HG03280 (cell line): ENCODE data around the gene RAB37.

ENCODE experiments used
- ATAC-seq: cut with Tn5 transposase; IDR thresholded peaks from one replicate; pipeline ENCODE4 v1.9.1; 2021; ENCODE audit warnings: mild to moderate bottlenecking, moderate library complexity; ENCODE audit not compliant: unreplicated experiment

The RAB37 gene

DNA sequence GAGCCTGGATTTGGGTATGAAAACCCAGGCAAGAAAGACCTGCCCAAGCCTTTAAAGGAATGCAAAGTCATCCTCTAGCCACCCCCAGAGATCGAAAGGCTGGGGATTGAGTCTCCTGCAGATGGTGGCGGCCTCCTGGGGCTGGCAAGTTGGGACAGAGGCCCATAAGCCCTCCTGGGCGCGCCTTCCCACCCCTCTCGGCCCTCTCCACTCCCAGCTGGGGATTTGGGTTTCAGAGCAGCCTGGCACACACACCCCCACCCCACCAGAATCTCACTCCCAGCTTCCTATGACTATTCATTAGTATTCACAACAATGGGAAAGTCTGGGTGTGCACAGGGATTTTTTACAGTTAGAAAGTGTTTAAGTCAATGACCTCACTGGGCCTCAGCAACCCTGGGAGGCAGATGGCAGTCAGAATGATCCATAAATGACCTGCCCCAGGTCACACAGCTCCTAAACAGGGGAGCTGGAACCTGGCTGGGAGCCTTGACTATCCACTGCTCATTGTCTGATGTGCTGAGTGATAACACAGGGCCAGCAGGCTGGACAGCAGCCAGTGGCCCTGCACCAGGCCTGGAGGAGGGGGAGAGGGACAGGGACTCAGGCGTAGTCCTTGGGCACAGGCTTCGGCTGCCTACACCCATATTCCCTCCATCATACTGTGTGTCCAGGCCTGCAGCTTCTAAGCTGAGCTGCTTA is 23.5 kb downstream of the RAB37 start:
- no peak for ATAC-seq

- ATAC-seq = no peak
These were observed 24.4 kb downstream of the RAB37 start for GRCh38 chr17:74761419-74761818.

DNA sequence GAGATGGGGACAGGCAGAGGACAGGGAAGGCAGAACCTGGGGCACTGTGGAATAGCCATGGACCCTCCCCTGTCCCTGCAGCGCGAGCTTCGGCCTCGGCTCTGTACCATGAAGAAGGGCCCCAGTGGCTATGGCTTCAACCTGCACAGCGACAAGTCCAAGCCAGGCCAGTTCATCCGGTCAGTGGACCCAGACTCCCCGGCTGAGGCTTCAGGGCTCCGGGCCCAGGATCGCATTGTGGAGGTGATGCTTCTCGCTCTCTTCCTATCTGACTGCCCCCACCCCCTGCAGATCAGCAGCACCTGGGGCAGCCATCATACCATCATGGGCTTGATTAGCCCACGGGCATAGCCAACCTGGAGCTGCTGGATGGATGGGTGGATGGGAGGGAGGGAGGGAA is 24.9 kb downstream of the RAB37 start:
- no peak for ATAC-seq

DNA sequence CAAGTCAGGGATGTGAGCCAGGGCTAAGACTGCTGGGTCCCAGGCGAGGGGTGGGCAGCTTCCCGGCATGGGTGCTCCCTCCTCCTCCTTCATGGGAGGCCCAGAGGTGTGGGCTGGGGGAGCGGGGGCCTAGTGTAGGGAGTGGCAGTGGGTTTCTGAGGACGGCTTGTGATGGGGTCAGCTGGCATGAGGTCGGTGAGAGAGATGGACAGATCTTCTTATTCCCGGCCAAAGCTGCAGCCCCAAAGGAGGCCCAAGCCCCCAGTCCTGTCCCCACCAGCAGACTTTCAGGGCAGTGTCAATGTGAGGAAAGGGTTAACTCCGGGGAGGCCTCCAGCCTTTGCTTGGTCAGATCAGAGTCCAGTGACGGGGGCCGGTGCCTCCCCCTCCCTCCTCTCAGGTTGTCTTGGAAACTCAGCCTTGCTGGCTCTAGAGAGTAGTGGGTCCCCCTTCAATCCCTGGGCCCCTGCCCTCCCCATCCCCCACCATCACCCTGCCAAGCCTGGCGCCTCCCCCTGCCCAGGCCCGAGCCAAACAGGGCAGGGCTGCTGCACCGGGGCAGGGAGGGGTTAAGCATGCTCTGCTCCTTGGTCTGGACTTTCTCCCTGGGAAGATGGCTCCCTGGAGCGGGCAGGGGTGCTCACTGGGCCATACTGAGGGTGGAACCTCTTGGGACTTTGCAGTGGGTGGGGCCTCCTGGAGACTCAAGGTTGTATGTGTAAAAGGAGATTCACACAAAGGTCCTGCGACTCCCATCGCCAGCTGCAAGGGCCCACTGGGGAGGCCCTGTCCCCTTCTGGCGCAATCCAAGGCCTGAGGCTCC is 26.7 kb downstream of the RAB37 start:
- ATAC-seq = no peak

- no peak for ATAC-seq
These were observed 27.8 kb downstream of the RAB37 start for GRCh38 chr17:74764751-74765286.

DNA sequence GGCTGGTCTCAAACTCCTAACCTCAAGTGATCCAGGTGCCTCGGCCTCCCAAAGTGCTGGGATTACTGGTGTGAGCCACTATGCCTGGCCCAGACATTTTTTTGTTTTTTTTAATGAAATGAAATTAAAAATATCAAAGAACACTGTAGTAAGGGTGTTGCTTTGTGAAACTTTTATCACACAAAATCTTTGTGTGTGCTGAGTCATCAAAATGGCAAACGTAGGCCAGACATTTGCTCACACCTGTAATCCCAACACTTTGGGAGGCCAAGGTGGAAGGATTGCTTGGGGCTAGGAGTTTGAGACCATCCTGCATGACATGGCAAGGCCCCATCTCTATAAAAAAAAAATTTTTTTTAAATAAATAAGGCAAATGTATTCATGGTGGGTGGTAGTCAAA is 29.4 kb downstream of the RAB37 start:
- no peak for ATAC-seq

DNA sequence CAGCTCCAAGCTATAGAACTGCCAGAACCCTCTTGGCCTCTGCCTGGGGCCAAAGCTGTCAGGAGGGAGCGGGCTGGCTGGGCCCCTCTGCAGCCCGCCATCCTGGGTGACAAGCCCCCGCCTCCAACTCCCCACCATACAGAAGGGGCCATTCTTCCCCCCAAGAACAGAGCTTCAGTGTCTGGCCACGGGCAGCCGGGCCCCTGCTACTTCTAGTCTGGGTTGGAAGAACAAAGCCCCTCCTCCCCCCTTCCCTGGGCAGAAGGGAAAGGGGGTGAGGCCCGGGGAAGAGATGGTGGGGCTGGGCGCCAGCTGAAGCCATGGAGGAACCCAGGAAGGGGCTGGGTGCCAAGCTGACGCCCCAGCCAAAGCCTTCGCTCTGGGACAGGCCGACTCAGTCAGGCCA is 30.1 kb downstream of the RAB37 start:
- ATAC-seq = no peak

- no peak for ATAC-seq
These were observed 31.2 kb downstream of the RAB37 start for GRCh38 chr17:74768069-74768762.

DNA sequence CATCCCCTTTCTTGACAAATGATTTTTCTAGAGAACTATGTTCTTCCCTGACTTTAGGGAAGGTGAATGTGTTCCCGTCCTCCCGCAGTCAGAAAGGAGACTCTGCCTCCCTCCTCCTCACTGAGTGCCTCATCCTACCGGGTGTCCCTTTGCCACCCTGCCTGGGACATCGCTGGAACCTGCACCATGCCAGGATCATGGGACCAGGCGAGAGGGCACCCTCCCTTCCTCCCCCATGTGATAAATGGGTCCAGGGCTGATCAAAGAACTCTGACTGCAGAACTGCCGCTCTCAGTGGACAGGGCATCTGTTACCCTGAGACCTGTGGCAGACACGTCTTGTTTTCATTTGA is 31.7 kb downstream of the RAB37 start:
- ATAC-seq = no peak

- no peak for ATAC-seq
These were observed 32.3 kb downstream of the RAB37 start for GRCh38 chr17:74769266-74769855.

DNA sequence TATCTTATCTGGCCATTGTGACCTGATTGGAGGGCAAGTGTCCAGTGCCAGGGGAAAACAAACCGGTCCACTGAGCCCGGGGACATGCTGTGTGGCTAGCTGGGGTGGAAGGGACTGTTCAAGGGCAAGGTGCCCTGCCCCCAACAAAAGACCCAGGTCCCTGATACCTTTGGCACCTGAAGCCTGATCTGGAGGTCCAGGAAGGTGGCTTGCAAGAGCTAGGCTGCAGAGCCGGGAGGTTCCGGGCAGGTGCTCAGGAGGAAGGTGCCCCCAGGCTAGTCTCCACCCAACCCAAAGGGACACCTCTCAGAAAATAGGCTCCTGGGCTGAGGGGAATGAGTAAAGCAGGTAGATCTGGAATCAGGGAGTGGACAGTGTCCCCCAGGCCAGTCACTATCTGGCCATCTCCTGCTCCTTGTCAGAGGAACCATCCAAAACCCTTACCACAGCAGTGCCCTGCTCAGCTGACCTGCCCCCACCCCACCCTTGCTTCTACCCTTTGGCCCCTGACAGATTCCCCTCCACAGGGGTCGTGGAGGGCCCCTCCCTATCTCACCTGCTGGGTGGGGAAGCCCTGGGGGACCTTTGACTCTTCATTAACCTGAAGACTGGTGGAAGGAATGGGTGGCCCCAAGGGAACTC is 32.9 kb downstream of the RAB37 start:
- no peak for ATAC-seq

- ATAC-seq = peak; percentile 50
These were observed 33.7 kb downstream of the RAB37 start for GRCh38 chr17:74770498-74771318.

DNA sequence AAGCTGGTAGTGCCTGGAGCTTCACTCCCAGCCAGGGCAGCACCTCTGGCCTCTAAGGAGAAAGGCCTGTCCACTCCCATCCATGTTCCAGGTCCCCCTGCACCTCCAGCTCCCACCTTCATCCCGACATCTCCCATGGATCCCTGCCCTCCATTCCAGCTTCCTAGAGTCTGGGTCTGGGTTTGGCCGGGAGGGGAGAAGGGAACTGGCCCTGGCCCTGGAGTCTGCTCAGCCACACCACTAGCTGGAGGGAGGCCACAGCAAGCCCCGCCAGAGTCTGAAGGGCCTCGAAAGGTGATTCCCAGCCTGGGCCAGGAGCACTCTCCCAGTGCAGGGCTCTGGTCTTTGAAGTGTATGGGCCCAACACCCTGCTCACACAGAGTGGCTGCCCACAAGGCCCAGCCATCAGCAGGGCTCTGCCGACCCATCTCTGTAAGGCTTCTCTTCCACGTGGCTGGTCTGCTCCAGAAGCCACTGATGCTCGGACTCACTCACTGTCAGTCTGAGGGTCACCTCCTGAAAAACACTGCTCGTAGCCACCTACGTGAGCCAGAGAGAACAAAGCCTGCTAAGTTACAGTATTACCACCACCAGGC is 34.4 kb downstream of the RAB37 start:
- ATAC-seq = no peak

GRCh38 chr17:74772053-74772452 is 35.0 kb downstream of the RAB37 start:
- no peak for ATAC-seq

- ATAC-seq = no peak
These were observed 36.4 kb downstream of the RAB37 start for GRCh38 chr17:74773414-74773813.

DNA sequence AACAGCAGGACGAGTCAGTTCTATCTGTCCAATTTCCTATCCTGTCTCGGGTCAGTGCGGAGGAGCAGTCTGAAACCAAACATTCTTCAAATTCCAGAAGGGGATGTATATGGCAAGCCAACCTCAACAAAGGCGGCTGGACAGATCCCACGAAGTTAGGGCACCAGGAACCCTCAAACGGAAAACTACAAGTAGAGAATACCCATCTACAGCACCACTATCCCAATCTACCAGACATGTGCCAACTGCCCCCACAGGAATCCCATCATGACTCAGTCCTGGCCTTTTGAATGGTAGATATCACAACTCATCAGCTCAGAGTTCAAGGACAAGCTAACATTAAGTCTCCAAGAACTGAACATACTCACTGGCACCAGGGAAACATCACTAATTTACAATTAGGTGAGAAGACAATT is 36.8 kb downstream of the RAB37 start:
- no peak for ATAC-seq

DNA sequence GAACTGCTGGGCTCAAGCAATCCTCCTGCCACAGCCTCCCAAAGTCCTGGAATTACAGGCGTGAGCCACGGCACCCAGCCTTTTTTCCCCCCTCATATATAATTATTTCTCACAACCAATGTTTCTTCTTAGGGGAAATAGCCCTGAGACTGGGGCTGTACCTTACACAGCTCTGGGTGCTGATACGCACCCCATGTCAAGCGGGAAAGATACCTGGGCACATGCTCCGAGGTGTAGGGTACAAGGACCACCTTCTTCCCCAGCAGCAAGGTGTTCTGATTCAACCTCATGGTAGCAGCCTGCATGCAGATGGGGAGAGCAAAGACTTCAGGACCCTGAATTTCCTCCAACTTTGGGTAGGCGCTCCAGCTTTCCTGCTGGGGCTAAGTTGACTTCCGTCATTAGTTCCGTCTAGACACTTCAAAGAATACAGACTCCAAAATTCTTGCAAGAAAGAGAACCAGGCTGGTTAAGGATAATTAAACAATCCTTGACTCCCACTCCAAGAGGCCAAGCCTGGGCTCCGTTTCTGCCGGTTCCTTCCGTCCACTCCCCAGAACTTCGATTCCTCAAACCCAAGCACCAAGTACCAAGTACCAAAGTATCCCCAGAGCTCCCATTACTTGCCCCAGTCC is 38.5 kb downstream of the RAB37 start:
- ATAC-seq = no peak

- ATAC-seq = peak; percentile 86
These were observed 39.2 kb downstream of the RAB37 start, which contains the start of gene NAT9 for GRCh38 chr17:74776044-74776962. Gene NAT9, minus strand, starts transcription at chr17:74776345. Its CDS starts 647 bp downstream, at chr17:74775698.
